NT2/D1 (cell line): ENCODE measurements around the gene RREB1.

ENCODE experiments used
- SUZ12 ChIP-seq: IDR thresholded peaks from 2 replicates; pipeline ENCODE4 v1.6.1; 2011; ENCODE audit not compliant: insufficient read length, insufficient read depth; ENCODE audit errors: extremely low read depth
- YY1 ChIP-seq: IDR thresholded peaks from 2 replicates; pipeline ENCODE4 v1.6.1; 2011; ENCODE audit not compliant: insufficient read length, insufficient read depth
- ZNF274 ChIP-seq: IDR thresholded peaks from 2 replicates; pipeline ENCODE4 v1.6.1; 2011; ENCODE audit warnings: mild to moderate bottlenecking, low read depth, low read length

DNA sequence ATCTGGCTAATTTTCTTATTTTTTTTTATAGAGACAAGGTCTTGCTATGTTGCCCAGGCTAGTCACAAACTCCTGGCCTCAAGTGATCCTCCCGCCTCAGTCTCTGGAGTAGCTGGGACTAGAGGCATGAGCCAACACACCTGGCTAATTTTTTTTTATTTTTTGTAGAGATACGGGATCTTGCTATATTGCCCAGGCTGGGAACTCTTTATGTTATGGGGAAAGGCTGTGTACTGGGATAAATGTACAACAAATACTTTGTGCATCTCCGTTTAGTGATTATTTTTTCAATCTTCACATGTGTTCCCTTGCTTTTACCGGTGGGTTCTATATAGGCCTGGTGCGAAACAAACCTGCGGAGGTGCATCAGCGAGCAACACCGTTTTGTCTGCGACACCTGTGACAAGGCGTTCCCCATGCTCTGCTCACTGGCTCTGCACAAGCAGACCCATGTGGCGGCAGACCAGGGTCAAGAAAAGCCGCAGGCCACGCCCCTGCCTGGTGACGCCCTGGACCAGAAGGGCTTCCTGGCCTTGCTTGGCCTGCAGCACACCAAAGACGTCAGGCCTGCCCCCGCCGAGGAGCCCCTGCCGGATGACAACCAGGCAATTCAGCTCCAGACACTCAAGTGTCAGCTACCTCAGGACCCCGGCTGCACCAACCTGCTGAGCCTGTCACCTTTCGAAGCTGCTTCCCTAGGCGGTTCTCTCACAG is 121.1 kb downstream of the RREB1 start:
- TF ChIP-seq ZNF274 (no peak), SUZ12 (no peak), YY1 (no peak)
